NCI-H82 treated with DMSO at 0.1 percent for 48 hours (cell line): ENCODE data around the gene PSMB5.

Experiments
- DNase-seq: peaks from one replicate; lab custom pipeline; 2025; ENCODE audit not compliant: unreplicated experiment; lab: John Stamatoyannopoulos, UW

The PSMB5 gene

GRCh38 chr14:22977434-22977683, 57.3 kb downstream of the PSMB5 start:
- no peak for DNase-seq

GRCh38 chr14:22976620-22977433, 57.9 kb downstream of the PSMB5 start:
- DNase-seq = peak; percentile 7
